GM18517 (cell line): Measurements from ENCODE around the gene ZDHHC22.

Source experiments
- ATAC-seq: cut with Tn5 transposase; IDR thresholded peaks from one replicate; pipeline ENCODE4 v1.9.1; 2021; ENCODE audit warnings: mild to moderate bottlenecking, moderate library complexity; ENCODE audit not compliant: unreplicated experiment

ZDHHC22 gene

DNA sequence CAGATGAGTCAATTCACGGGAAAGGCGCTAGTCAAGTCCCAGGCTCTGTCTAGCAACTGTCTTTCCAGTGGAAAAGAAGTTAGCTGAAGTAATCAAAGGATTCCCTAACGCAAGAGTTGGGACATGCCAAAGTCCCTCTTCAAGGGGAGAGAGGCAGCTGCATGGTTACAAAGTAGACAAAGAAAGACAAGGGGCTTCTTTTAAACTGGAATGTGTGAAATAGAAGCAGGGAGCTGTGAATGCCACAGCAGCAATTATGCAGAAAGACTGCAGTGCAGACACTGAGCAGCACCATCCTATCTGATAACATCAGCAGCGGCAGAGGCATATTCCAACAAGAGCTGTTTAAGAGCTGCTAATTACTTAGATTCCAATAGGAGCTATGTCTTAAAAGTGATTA lies 56.1 kb downstream of the ZDHHC22 start:
- ATAC-seq: no peak

GRCh38 chr14:77084985-77085384 lies 56.6 kb downstream of the ZDHHC22 start:
- ATAC-seq: no peak

DNA sequence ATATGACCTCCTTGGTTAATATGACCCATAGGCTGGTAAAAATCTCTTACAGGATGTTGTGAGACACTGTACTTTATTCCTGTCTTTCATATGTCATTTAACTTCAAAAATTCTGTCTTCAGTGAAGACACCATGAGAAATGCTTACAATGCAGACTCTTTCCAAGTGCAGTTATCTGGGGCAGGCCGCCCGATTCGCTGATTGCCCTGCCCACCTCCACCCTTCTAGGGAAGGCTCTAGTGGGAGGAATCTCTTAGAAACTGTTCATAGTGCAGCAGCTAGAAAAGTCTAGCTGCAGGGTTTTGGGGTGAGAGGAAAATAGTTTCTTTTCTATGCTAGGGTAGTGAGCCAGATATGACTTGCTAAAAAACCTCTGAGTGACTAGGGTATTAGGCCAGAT lies 58.5 kb downstream of the ZDHHC22 start:
- ATAC-seq: no peak

- no peak for ATAC-seq
These were observed 59.2 kb downstream of the ZDHHC22 start for GRCh38 chr14:77082356-77082755.
